Retinal pigment epithelial cell (primary cell): Measurements from ENCODE around the gene ITGB5.

Experiments
- DNase-seq: peaks from one replicate; pipeline ENCODE4 v3.0.0-alpha.2; 2010; ENCODE audit warnings: low read depth
- H3K4me3 ChIP-seq: 2 replicates; pipeline ENCODE4 v1.5.1; 2011; ENCODE audit warnings: mild to moderate bottlenecking, low read length, control low read depth, moderate library complexity
- TF ChIP-seq, protein P1 (sequence below): conservative IDR thresholded peaks from 2 replicates; pipeline ENCODE4 v1.5.1; 2011; ENCODE audit warnings: low read depth, low read length, control low read depth, inconsistent platforms

ITGB5 gene

DNA sequence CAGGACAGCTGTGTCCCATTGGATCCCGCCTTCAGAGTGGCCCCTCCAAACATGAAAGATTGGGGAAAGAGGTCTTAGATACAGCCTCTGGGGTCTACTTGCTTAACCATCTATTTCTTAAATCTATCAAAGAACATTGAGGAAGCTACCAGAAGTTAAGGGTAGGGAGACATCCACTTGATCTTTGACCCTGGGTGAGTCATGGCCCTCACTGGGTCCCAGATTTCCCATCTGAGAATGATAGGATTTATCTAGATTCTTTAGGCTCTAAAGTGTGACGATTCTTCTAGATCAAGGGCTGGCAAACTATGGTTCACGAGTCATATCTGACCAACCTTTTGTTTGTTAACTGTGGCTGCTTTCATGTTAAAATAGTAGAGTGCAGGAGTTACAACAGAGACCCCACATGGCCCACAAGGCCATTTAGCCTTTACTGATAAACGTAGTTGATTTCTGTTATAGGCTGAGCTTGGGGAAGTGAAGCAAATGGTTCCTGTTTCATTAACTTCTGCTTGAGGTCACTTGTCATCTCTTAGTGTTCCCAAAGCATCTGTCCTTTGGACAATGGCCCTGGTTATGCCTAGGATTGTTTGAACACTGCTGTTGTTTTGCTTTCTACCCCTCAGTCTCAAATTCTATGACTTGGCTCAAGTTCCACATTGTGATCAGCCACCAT lies 39.4 kb upstream of the ITGB5 start:
- no peak overlapping the region for H3K4me3 ChIP-seq
- TF ChIP-seq, protein P1, sequence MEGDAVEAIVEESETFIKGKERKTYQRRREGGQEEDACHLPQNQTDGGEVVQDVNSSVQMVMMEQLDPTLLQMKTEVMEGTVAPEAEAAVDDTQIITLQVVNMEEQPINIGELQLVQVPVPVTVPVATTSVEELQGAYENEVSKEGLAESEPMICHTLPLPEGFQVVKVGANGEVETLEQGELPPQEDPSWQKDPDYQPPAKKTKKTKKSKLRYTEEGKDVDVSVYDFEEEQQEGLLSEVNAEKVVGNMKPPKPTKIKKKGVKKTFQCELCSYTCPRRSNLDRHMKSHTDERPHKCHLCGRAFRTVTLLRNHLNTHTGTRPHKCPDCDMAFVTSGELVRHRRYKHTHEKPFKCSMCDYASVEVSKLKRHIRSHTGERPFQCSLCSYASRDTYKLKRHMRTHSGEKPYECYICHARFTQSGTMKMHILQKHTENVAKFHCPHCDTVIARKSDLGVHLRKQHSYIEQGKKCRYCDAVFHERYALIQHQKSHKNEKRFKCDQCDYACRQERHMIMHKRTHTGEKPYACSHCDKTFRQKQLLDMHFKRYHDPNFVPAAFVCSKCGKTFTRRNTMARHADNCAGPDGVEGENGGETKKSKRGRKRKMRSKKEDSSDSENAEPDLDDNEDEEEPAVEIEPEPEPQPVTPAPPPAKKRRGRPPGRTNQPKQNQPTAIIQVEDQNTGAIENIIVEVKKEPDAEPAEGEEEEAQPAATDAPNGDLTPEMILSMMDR, result no peak
- DNase-seq, result no peak

DNA sequence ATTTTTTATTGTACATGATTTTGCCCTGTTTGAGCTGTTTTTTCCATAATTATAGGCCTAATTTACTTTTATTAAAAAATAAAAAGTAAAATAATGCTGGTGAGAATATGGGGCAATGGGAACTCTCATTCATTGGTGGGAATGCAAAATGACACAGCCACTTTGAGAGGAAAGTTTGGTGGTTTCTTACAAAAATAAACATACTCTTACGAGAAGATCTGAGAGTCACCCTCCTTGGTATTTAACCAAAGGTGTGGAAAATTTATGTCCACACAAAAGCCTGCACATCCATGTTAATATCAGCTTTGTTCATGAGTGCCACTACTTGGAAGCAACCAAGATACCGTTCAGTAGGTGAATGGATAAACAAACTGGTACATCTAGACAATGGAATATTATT lies 37.6 kb upstream of the ITGB5 start:
- TF ChIP-seq, protein P1, result no peak
- no peak overlapping the region for H3K4me3 ChIP-seq
- DNase-seq, result no peak

DNA sequence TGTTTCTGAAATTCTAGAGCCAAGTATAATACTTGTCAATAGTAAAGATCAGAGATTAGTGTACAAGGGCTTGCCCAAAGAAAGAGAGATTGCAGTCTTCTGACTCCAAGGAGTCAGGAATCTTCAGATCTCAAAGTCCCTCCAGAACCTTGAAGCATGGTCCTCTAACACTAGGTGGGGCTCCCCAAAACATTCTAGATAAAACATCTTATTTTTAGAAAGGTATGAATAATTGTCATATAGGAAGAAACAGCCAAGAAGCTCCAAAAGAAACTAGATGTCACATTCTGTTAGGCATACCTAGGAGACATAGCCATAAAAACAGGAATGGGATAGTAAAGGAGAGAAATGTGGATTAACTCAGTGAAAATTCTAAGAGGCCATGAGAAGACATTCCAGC lies 36.7 kb upstream of the ITGB5 start:
- H3K4me3 ChIP-seq, result no peak overlapping the region
- DNase-seq, result no peak
- TF ChIP-seq, protein P1, result peak; percentile 43

DNA sequence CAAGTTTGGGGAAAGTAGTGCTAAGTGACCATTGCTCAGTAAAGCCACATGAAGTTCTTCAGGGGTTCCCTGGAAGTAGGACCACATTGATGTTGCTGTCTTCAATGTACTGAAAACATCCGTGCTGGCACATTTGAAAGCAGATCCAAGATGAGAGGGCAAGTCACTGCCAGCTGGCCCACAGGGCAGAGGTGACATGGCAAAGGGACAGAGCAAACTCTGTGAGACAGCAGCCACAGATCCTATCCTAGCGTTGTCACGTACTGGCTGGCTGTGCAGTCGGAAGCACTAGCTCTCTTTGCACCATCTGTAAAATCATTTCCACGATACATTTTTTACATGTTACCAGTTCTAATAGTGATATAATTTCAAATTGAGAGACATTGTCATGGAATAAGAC lies 33.6 kb upstream of the ITGB5 start:
- TF ChIP-seq, protein P1, result no peak
- DNase-seq, result no peak
- H3K4me3 ChIP-seq, result no peak overlapping the region

DNA sequence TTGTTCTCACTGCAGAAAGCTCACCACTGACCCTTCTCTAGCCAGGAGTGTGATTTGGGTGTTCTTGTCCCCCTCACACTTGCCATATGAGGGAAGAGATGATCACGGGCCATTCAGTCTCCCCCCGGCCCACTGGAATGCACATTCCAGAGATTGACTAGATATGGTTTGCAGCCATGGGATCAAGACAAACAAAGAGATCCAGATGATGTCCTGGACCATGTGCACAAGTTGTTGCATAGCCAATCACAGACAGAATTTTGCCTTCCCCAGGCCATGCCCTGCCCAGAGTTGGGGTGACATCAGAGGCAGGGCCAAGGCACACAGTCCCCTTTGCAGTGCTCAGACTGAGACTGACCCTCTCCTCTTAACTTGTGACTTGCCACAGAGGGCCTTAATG lies 32.6 kb upstream of the ITGB5 start:
- no peak overlapping the region for H3K4me3 ChIP-seq
- TF ChIP-seq, protein P1, result no peak
- no peak for DNase-seq

DNA sequence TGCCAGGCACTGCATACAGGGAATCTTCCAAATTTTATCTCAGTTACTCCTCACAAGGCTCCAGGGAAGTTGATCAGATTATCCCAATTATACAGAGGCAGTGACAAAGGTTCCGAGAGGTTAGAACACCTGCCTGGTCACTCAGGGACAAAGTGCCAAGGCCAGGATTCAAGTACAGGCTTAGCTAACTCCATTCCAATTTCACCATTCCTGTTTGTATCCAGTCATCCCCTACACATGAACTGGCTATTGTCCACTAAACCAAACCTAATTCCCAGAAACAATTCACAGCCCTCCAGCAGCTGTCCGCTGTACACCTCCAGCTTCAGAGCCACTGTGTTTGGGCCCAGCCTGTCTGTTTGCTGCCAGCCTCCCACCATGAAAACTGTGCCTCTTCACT lies 31.4 kb upstream of the ITGB5 start:
- TF ChIP-seq, protein P1, result no peak
- H3K4me3 ChIP-seq, result no peak overlapping the region
- DNase-seq, result no peak

DNA sequence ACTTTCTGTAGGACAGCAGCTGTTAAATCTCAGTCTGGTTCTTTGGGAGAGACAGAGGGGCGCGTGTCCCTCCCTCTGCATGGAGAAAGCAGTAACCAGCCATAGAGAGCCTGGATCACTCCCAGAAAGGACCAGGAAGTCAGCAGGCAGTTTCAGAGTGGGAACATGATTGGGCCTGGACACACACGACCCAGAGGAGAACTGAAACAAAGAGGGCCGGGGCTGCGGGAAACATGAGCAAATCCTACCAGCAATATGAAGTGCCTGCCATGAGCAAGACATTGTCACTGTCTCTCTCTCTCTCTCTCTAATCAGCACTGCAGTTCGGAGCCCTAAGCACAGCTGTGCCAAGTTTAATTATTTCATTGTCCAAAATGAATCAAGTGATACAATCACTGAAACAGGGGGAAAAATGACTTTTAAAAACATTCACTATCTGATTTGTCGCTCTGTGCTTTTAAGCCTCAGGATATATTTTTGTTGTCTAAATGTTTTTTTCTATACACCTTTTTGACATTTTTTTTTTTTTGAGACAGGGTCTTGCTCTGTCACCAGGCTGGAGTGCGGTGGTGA lies 29.8 kb upstream of the ITGB5 start:
- H3K4me3 ChIP-seq, result no peak overlapping the region
- DNase-seq, result no peak

More for the DNA sequence above, 29.8 kb upstream of the ITGB5 start:
- TF ChIP-seq, protein P1, result no peak
